PC-9 (cell line): Measurements from ENCODE around the gene FAM89B. TPM values are rescaled to one million over a fixed set of nuclear protein-coding genes. Genes with fewer than 3 reads are reported as not detected.

Experiments
- BruUV-seq: library from RNA; stranded (reverse); fragments of 400-500 nt; replicated peaks from 2 replicates; lab custom pipeline; 2021; lab: Mats Ljungman, UMichigan
- CTCF ChIA-PET: fragments of 300-600 bp; sonication (Branson Sonifier 250); formaldehyde crosslinking; loops from one replicate; lab custom pipeline; 2022; ENCODE audit warnings: antibody characterized with exemption; lab: Charles Lee
- POLR2A ChIA-PET: fragments of 300-600 bp; sonication (Branson Sonifier 250); formaldehyde crosslinking; loops from one replicate; lab custom pipeline; 2022; ENCODE audit warnings: antibody characterized with exemption; ENCODE audit not compliant: unreplicated experiment; lab: Charles Lee
- DNase-seq, 2 experiments: peaks; one replicate each; pipeline versions ENCODE4 v3.0.0 to v3.0.0-alpha.2; 2015 to 2022; ENCODE audit warnings: mixed read lengths in 1 of 2
- H2AFZ ChIP-seq: fragments of 200-600 bp; sonication (generic); 2 replicates; pipeline ENCODE4 v1.8.1; 2017; ENCODE audit warnings: antibody characterized with exemption
- H3F3A ChIP-seq: fragments of 200-600 bp; sonication (generic); 2 replicates; pipeline ENCODE4 v1.8.1; 2017; ENCODE audit warnings: antibody characterized with exemption, mild to moderate bottlenecking, low read depth; ENCODE audit not compliant: insufficient read depth
- H3K27ac ChIP-seq: fragments of 200-600 bp; sonication (generic); 2 replicates; pipeline ENCODE4 v1.6.1; 2016; ENCODE audit warnings: mixed run types
- H3K27me3 ChIP-seq: fragments of 200-600 bp; sonication (generic); 2 replicates; pipeline ENCODE4 v1.6.1; 2016; ENCODE audit warnings: low read depth, mixed run types; ENCODE audit not compliant: insufficient read depth
- H3K36me3 ChIP-seq: fragments of 200-600 bp; sonication (generic); 2 replicates; pipeline ENCODE4 v1.6.1; 2016; ENCODE audit warnings: low read depth, mixed run types
- H3K4me1 ChIP-seq: fragments of 200-600 bp; sonication (generic); replicated peaks from 2 replicates; pipeline ENCODE4 v1.6.1; 2016; ENCODE audit warnings: mixed run types; ENCODE audit not compliant: insufficient read depth
- H3K4me2 ChIP-seq: fragments of 200-600 bp; sonication (generic); 2 replicates; pipeline ENCODE4 v1.6.1; 2017; ENCODE audit warnings: mixed run types
- H3K4me3 ChIP-seq: fragments of 200-600 bp; sonication (generic); 2 replicates; pipeline ENCODE4 v1.6.1; 2016; ENCODE audit warnings: mixed run types
- H3K79me2 ChIP-seq: fragments of 200-600 bp; sonication (generic); 2 replicates; pipeline ENCODE4 v1.6.1; 2017; ENCODE audit warnings: low read depth, mixed run types
- H3K9me2 ChIP-seq: fragments of 200-600 bp; sonication (generic); 2 replicates; pipeline ENCODE4 v1.8.1; 2017; ENCODE audit warnings: mild to moderate bottlenecking; ENCODE audit not compliant: insufficient read depth
- H3K9me3 ChIP-seq: fragments of 200-600 bp; sonication (generic); 2 replicates; pipeline ENCODE4 v1.8.1; 2016; ENCODE audit warnings: low read depth; ENCODE audit not compliant: insufficient read depth
- H4K20me1 ChIP-seq: fragments of 200-600 bp; sonication (generic); 2 replicates; pipeline ENCODE4 v1.8.1; 2017; ENCODE audit not compliant: insufficient read depth
- EZH2 ChIP-seq: fragments of 200-600 bp; sonication (generic); IDR thresholded peaks from 2 replicates; pipeline ENCODE4 v1.8.0; 2017; ENCODE audit warnings: antibody characterized with exemption, low read depth
- intact Hi-C: fragments of 100-400 bp; cut with micrococcal nuclease; formaldehyde crosslinking; loops from one replicate; pipeline ENCODE4 v1.10.0; 2022; ENCODE audit not compliant: unreplicated experiment
- total RNA-seq: library from RNA; stranded (reverse); gene quantifications from 2 replicates; pipeline ENCODE4 v1.2.3, GENCODE V29; 2021
- TF ChIP-seq, protein P1 (sequence below): fragments of 200-600 bp; sonication (generic); conservative IDR thresholded peaks from 2 replicates; pipeline ENCODE4 v1.6.1; 2017; ENCODE audit warnings: mixed run types, antibody characterized with exemption, mild to moderate bottlenecking, moderate library complexity

The FAM89B gene
- total RNA-seq, 1 experiment from 2014 or later, result 53.3 TPM

DNA sequence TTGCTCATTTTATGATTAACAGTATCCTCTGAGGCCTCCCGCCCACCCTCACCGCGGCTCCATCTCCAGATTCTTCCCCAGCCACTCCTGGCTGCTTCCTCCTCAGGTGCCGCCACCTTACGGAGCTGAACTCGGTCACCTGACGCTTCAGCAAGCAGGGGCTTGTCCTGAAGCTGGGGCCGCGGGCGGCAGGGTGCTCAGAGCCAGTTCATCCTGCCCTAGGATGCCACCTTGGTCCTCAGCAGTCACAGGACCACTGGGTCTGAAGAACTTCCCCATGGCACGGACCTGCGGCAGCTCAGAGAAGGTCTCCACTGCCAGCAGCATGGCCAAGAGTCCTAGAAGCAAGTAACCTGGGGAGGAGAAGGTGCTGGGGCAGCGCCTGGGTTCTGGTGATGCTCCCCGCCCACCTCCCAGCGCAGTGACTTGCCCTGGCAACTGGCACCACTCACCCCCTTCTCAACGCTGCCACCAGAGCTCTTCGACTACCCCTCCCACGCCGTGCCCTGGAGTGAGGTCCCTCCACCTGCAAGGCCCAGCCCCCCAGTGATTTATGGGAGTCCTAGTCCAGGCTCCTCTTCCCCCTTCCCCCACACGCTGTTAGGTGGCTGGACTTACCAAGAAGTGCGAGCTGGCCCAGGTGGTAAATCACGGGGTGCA lies 20.6 kb downstream of the FAM89B start:
- Histone ChIP-seq H3K9me3 (no peaks in the 10 kb centered on the region), H3K79me2 (no peaks in the 10 kb centered on the region), H3K27me3 (no peaks in the 10 kb centered on the region), H3K36me3 (no peaks in the 10 kb centered on the region), H3K27ac (no peak overlapping the region), H3K4me1 (0 out of 2 replicates have a peak, but pooled peaks cover 7% of the 10 kb centered on the region), H3K4me3 (no peak overlapping the region), H3K9me2 (no peaks in the 10 kb centered on the region), H3K4me2 (no peak overlapping the region), H4K20me1 (no peaks in the 10 kb centered on the region), H2AFZ (no peak overlapping the region), H3F3A (peaks cover 39% of the 10 kb centered on the region)
- TF ChIP-seq EZH2, result no peak
- TF ChIP-seq, protein P1, sequence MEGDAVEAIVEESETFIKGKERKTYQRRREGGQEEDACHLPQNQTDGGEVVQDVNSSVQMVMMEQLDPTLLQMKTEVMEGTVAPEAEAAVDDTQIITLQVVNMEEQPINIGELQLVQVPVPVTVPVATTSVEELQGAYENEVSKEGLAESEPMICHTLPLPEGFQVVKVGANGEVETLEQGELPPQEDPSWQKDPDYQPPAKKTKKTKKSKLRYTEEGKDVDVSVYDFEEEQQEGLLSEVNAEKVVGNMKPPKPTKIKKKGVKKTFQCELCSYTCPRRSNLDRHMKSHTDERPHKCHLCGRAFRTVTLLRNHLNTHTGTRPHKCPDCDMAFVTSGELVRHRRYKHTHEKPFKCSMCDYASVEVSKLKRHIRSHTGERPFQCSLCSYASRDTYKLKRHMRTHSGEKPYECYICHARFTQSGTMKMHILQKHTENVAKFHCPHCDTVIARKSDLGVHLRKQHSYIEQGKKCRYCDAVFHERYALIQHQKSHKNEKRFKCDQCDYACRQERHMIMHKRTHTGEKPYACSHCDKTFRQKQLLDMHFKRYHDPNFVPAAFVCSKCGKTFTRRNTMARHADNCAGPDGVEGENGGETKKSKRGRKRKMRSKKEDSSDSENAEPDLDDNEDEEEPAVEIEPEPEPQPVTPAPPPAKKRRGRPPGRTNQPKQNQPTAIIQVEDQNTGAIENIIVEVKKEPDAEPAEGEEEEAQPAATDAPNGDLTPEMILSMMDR, result no peak
- ChIA-PET POLR2A (interaction anchor here (0.6 kb wide), 2 partner anchors 11 to 323 kb away, joined by 3 to 4 read pairs; no protein-coding TSS in a partner anchor), CTCF (interaction anchor here (0.5 to 0.6 kb wide), 2 partner anchors 17 to 76 kb away, joined by 6 to 12 read pairs; partner anchors contain the start of gene EHBP1L1)
- BruUV-seq, result no TSS peak
- intact Hi-C loops, result no loop called here
- DNase-seq, result no peak

DNA sequence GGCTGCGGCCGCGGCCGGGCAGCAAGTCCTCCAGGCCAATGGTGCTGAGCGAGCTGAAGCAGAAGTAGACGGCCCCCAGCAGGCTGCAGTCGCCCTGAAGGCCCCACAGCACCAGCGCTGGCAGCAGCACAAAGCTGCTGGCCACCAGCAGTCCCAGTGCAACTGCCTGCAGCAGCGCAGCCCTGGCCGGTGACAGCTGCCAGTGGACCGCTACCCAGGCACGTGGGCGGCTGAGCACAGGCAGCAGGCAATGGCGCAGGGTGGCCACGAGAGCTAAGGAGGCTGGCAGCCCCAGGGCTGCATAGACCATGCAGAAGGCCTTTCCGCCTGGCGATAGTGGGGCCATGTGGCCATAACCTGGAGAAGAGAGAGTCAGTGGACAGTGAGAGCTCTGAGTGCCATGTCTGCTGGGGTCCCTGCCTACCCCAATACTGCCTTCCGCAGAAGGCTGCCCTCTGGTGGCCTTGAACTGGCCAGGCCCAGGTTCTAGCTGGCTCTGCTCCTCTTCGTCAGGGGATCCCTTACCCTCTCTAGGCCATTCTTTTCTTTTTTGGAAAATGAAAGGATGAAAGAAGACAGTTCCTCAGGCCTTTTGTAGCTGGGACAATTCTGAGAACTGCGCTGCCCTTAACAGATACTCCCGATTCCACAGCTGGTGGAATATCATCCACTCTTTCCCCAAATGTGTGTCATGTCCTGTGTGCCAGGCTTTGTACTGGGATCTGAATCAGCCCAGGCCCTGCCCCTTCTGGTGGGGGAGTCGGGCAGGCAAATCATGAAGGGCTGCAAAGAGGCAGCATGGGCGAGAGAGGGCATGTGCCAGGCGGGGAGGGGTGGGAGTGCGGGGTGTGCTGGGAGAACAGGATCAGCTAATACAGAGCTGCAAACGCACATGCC lies 21.4 kb downstream of the FAM89B start:
- Histone ChIP-seq H4K20me1 (no peaks in the 10 kb centered on the region), H3K36me3 (no peaks in the 10 kb centered on the region), H3K9me2 (no peaks in the 10 kb centered on the region), H3K9me3 (no peaks in the 10 kb centered on the region), H3K4me3 (no peak overlapping the region), H3F3A (peaks cover 37% of the 10 kb centered on the region), H3K27me3 (no peaks in the 10 kb centered on the region), H2AFZ (no peak overlapping the region), H3K4me1 (0 out of 2 replicates have a peak, but pooled peaks cover 7% of the 10 kb centered on the region), H3K4me2 (no peak overlapping the region), H3K79me2 (no peaks in the 10 kb centered on the region), H3K27ac (no peak overlapping the region)
- TF ChIP-seq, protein P1, result peak; percentile 67
- no peak for TF ChIP-seq EZH2
- ChIA-PET CTCF (interaction anchor here (0.5 to 0.6 kb wide), 2 partner anchors 18 to 77 kb away, joined by 6 to 12 read pairs; partner anchors contain the start of gene EHBP1L1), POLR2A (interaction anchor here (0.6 to 0.7 kb wide), 4 partner anchors 10 to 458 kb away, joined by 3 to 4 read pairs (median 3); partner anchors contain the start of gene SF3B2)
- intact Hi-C loops, result no loop called here
- peak in 1 of 2 experiments; percentile 29 for DNase-seq
- no TSS peak for BruUV-seq

DNA sequence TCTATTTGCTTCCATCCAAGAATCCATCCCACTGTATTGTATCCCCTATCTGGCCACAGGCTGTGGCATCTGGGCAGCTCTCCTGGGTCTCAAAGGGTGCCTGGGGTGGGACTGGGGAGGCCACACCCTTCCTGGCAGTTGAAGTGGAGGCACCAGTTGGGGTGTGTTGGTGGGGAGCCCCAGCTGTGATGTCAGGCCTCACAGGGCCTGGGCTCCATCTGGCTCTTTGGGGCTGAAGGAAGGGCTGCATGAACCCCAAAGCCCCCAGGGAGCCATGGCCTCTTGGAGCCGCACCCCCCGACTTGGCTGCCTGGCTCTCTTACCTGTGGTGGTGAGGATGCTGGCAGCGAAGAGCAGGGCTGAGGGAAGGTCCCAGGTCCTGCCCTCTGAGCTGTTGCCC lies 22.8 kb downstream of the FAM89B start:
- H3K27ac ChIP-seq, result no peak overlapping the region
- POLR2A ChIA-PET, result interaction anchor here (0.7 kb wide), 1 partner anchor 12 kb away, joined by 8 read pairs; no protein-coding TSS in a partner anchor
- no peaks in the 10 kb centered on the region for H3K9me3 ChIP-seq
- peaks cover 32% of the 10 kb centered on the region for H3F3A ChIP-seq
- H3K4me2 ChIP-seq, result no peak overlapping the region
- no peaks in the 10 kb centered on the region for H4K20me1 ChIP-seq
- DNase-seq, result no peak
- no peaks in the 10 kb centered on the region for H3K9me2 ChIP-seq
- H3K79me2 ChIP-seq, result no peaks in the 10 kb centered on the region
- 0 out of 2 replicates have a peak, but pooled peaks cover 7% of the 10 kb centered on the region for H3K4me1 ChIP-seq
- no peak overlapping the region for H2AFZ ChIP-seq
- no peaks in the 10 kb centered on the region for H3K36me3 ChIP-seq
- intact Hi-C loops, result no loop called here
- CTCF ChIA-PET, result interaction anchor here (0.7 kb wide), 1 partner anchor 18 kb away, joined by 3 read pairs; no protein-coding TSS in a partner anchor
- no peak overlapping the region for H3K4me3 ChIP-seq
- no peaks in the 10 kb centered on the region for H3K27me3 ChIP-seq
- TF ChIP-seq, protein P1, result no peak
- TF ChIP-seq EZH2, result no peak
- no TSS peak for BruUV-seq
